D721Med (cell line): ENCODE data around the gene GPR176.

Experiments used
- DNase-seq: peaks from one replicate; pipeline ENCODE4 v3.0.0; 2011; ENCODE audit warnings: low spot score; ENCODE audit not compliant: insufficient read length
- FAIRE-seq: peaks from 2 replicates; lab custom pipeline; 2011; peaks lifted over from hg19 to GRCh38; lab: Jason Lieb, UNC
- CTCF ChIP-seq: IDR thresholded peaks from 2 replicates; pipeline ENCODE4 v1.5.1; 2012; ENCODE audit warnings: mild to moderate bottlenecking, control low read depth; ENCODE audit not compliant: insufficient read depth; ENCODE audit errors: missing control alignments

Gene GPR176

GRCh38 chr15:39959411-39959810 lies 39.3 kb upstream of the GPR176 start:
- FAIRE-seq, result no peak
- TF ChIP-seq CTCF, result no peak
- no peak for DNase-seq

- DNase-seq (no peak), FAIRE-seq (no peak)
- TF ChIP-seq CTCF, result no peak
Measured at GRCh38 chr15:39957481-39957880, 37.4 kb upstream of the GPR176 start.

- DNase-seq (no peak), FAIRE-seq (no peak)
- TF ChIP-seq CTCF, result no peak
Measured at GRCh38 chr15:39953521-39953920, 33.5 kb upstream of the GPR176 start.

- FAIRE-seq (no peak), DNase-seq (no peak)
- TF ChIP-seq CTCF, result no peak
Measured at GRCh38 chr15:39951561-39951960, 31.5 kb upstream of the GPR176 start.

GRCh38 chr15:39948817-39949216 lies 28.8 kb upstream of the GPR176 start:
- TF ChIP-seq CTCF, result no peak
- DNase-seq, result no peak
- no peak for FAIRE-seq

GRCh38 chr15:39947401-39948197 lies 27.5 kb upstream of the GPR176 start:
- FAIRE-seq, result no peak
- no peak for TF ChIP-seq CTCF
- DNase-seq, result no peak

- DNase-seq (no peak), FAIRE-seq (no peak)
Measured at GRCh38 chr15:39946862-39947261, 26.8 kb upstream of the GPR176 start.

More at GRCh38 chr15:39946862-39947261, 26.8 kb upstream of the GPR176 start:
- no peak for TF ChIP-seq CTCF
